GM18519 (cell line): ENCODE measurements around the gene SHMT2.
A peak's percentile ranks its signal among the peaks of the same experiment; 100 is the strongest.
"Not testable (repeated sequence)": the region's sequence is repeated elsewhere in the genome, so short reads cannot be mapped to it uniquely, and the experiment has no call there.

Experiments used
- ATAC-seq: cut with Tn5 transposase; IDR thresholded peaks from one replicate; pipeline ENCODE4 v1.9.1; 2021; ENCODE audit warnings: mild to moderate bottlenecking, moderate library complexity; ENCODE audit not compliant: unreplicated experiment, low FRiP score

The SHMT2 gene

GRCh38 chr12:57258977-57259970, 29.8 kb downstream of the SHMT2 start:
- ATAC-seq: no peak

DNA sequence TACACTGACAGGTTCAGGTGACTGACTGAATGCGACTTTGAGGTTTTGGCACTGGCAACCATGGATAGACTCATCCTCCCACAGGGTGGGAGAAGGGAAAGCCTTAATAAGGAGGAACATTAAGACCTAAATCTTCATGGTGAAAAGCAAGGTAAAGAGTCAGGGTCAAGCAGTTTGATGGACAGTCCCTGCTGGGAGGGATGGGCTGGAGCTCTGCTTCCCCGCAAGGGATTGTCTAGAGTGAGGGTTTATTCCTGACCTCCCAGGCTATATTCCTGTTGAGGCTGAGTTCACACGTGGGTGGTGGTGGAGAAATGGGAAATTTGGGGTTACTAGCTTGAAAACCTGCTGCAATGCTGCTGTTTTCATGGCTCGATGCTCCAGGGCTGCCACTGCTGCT, 30.9 kb downstream of the SHMT2 start:
- no peak for ATAC-seq

GRCh38 chr12:57261428-57261865, 31.9 kb downstream of the SHMT2 start:
- ATAC-seq: no peak

GRCh38 chr12:57262126-57262822, 32.8 kb downstream of the SHMT2 start:
- no peak for ATAC-seq

DNA sequence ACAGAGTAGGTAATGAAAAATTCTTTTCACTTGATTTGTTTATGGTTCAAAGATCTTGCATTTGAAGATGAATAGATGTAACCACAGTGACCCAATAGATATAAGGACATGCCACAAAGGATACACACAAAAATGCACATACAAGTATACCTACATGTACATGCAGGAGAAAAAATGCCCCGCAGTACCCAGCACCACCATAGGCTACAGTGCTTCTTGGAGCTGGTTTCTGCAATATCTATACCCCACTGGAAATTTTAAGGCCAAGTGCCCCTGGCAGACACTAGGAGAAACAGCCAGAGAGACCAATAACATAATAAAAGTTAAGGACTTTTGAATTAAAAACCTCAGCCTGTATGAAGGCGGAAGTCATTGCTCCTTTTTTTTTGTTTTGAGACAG, 33.6 kb downstream of the SHMT2 start:
- no peak for ATAC-seq

DNA sequence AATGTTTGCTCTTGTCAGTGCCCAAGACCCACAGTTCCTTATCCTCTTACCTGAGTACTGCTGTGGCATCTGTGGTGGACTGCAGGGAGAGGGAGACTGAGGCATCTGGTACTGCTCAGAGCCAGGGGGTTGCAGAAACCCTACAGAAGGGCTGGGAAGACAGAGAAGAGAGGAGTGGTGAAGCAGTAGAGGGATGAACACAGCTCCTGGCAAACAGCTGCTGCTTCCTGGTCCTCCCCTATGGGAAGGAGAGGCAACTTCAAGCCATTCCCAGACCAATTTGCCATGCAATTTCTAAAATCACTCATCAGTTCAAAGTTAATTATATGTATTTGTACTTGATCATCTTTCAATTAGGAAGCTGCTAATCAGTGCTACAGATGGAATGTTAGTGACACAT, 37.2 kb downstream of the SHMT2 start:
- no peak for ATAC-seq

DNA sequence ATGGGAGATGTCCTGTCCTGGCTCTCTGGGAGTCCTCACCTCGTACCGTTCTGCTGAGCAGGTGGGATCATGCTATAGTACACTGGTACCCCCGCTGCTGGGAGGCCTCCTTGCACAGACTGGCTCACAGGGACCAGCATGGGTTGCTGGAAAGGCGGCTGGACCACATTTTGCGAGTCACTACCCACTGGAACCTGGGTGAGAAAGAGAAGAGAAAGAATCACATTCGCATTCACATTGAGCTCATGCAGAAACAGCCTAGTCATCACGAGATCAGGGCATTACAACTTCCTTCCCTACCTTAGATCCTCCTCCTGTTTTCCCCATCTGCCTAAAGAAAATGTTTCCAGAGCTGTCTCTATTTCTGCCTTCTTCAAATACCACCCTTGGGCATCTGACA, 38.8 kb downstream of the SHMT2 start:
- no peak for ATAC-seq

- ATAC-seq: no peak
Measured at GRCh38 chr12:57270966-57271470, 41.5 kb downstream of the SHMT2 start.

DNA sequence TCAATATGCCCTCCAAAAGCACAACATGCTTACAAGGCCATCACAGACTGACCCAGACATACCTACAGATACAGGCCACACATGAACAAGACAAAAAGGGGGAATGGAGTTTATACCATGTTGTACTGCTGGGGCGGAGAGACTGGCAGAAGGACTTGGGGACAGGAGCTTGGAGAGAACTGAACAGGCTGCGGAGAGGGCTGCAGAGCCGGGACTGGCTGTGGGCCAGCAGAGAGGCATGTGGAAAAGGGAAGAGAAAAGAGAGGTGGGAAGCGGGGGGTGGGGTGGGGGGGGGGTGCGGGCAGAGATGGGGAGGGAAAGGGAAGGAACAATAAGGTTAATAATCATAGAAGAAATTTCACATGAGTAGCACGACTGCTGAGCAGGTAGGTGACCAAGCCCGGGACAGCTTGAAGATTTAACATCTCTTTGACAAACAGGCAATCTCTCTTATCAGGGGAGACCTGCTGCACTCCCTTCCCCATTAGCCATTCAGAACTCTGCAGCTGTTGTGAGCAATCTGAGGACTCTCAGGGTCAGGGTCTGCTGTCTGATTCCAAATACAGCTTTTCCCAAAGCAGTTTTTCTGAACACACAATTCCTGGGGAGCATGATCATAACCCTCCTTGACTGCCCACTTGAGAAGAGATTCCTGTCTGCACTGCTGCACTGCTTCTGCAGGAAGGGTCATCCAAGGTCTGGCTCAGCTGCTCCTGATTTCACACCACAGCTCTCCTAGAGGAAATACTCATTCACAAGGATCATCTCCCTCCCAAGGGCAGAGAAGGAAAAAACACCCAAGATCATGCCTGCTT, 43.0 kb downstream of the SHMT2 start:
- no peak for ATAC-seq

DNA sequence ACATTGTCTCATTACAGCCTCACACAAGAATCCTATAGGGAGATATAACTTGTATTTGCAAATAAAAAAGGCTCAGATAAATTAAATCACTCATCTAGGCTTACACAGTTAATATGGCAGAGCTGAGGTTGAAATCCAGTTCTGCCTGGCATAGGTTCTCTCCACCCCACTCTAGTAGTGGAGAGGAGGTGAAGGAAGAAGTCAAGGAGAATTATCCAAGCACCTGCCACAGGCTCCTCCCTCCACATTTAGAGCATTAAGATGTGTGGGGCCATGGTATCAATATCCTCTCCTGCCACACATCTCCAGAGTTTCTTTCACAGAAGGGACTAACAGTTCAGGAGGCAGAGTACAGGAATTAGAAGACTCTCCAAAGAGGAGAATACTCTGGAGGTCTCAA, 44.0 kb downstream of the SHMT2 start:
- ATAC-seq: no peak

DNA sequence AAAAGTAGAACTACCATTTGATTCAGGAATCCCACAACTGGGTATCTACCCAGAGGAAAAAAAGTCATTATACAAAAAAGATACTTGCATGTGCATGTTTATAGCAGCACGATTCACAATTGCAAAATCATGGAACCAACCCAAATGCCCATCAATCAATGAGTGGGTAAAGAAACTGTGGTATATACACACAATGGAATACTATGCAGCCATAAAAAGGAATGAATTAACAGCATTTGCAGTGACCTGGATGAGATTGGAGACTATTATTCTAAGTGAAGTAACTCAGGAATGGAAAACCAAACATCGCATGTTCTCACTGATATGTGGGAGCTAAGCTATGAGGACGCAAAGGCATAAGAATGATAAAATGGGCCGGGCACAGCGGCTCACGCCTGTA, 46.7 kb downstream of the SHMT2 start:
- not testable (repeated sequence) for ATAC-seq

DNA sequence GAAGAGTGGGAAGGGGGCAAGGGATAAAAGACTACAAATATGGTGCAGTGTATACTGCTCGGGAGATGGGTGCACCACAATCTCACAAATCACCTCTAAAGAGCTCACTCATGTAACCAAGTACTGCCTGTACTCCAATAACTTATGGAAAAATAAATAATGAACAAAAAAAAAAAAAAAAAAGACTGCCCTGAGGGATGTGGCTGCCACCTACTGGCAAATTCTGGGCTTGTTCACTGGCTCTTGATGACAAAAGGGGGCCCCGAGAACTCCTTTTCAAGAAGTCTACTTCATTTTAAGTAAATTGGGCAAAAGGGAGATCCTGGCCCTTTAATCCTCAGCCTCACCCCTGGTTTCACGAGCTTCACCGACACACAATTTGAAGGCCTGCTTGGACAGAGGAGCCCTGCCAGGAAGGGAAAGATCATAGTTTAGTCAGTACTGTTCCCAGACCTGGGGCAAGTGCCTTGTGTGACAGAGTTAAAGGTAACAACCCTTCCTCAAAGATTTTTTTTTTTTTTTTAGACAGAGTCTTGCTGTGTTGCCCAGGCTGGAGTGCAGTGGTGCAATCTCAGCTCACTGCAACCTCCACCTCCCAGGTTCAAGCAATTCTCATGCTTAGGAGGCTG, 47.5 kb downstream of the SHMT2 start:
- ATAC-seq: no peak

DNA sequence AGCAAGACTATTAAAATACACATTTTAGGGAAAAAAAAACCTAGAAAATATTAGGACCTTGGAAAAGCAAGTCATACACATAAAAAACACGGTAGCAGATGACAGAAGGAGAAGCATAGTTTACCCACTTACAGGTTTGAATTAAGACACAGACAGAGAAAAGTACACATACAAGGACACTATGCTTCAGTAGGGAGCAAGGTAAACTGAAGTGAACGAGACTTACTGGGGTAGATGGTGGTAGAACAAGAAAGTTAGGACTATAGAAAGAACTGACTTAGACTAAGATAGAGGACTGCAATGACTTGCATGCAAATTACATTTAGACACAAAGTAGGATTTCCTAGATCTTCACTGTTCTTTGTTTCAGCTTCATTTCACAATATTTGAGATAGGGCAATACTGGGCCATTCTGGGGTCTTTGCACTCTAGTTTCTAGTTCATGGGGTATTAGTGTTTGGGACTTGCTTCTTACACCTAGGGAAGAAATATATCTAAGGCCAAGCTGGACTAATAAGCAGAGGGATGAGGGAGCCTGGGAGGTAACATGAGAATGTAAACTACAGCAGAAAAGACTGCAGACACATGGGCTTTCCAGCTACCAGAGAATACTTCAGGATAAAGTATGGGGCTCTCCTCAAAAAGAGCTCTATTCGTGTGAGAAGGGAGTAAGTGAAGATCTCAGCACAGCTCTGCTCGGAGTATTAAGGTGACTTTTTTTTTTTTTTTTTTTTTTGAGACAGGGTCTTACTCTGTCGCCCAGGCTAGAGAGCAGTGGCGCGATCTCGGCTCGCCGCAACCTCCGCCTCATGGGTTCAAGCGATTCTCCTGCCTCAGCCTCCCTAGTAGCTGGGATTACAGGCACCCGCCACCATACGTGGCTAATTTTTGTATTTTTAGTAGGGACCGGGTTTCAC, 49.2 kb downstream of the SHMT2 start:
- no peak for ATAC-seq

- peak; percentile 88 for ATAC-seq
Measured at GRCh38 chr12:57280211-57281062, 50.9 kb downstream of the SHMT2 start.

GRCh38 chr12:57282073-57282472, 52.6 kb downstream of the SHMT2 start:
- ATAC-seq: not testable (repeated sequence)
